HL-60 (cell line): ENCODE data around the gene ECSCR.
"Not testable (repeated sequence)": the region's sequence is repeated elsewhere in the genome, so short reads cannot be mapped to it uniquely, and the experiment has no call there.

Source experiments
- DNase-seq, 2 experiments: peaks; one replicate each; pipeline ENCODE4 v3.0.0-alpha.2; 2010 to 2020; ENCODE audit warnings: low read depth in 1 of 2, low spot score in 1 of 2
- H3K27ac ChIP-seq: fragments of 250-450 bp; sonication (Bioruptor Pico); replicated peaks from 2 replicates; pipeline ENCODE4 v1.5.1; 2020; ENCODE audit warnings: mild to moderate bottlenecking, moderate library complexity
- H3K27me3 ChIP-seq: fragments of 250-450 bp; sonication (Bioruptor Pico); 2 replicates; pipeline ENCODE4 v1.5.1; 2021; ENCODE audit warnings: mild to moderate bottlenecking, moderate library complexity; ENCODE audit not compliant: insufficient read depth, poor library complexity, severe bottlenecking
- H3K4me3 ChIP-seq: replicated peaks from 2 replicates; pipeline ENCODE4 v1.5.1; 2011; ENCODE audit warnings: mild to moderate bottlenecking, control low read depth, low read length; ENCODE audit not compliant: insufficient read depth
- GABPA ChIP-seq: IDR thresholded peaks from 2 replicates; pipeline ENCODE4 v1.6.1; 2012; ENCODE audit warnings: low read depth
- POLR2AphosphoS5 ChIP-seq: IDR thresholded peaks from 2 replicates; pipeline ENCODE4 v1.6.1; 2012; ENCODE audit warnings: low read depth
- SPI1 ChIP-seq: IDR thresholded peaks from 2 replicates; pipeline ENCODE4 v1.6.1; 2012; ENCODE audit warnings: low read depth, mild to moderate bottlenecking, borderline replicate concordance
- long read RNA-seq: library from polyadenylated mRNA; unstranded; transcript quantifications from one replicate; pipeline ENCODE4 v2.0.0, GENCODE V29; 2020
- TF ChIP-seq, protein P1 (sequence below): IDR thresholded peaks from one replicate; pipeline ENCODE4 v1.5.1; 2011; ENCODE audit warnings: low read length, control low read depth, inconsistent platforms; ENCODE audit not compliant: insufficient read depth
- TF ChIP-seq, protein P2 (sequence below): IDR thresholded peaks from 2 replicates; pipeline ENCODE4 v1.6.1; 2012; ENCODE audit warnings: low read depth; ENCODE audit not compliant: insufficient replicate concordance

The ECSCR gene, protein sequence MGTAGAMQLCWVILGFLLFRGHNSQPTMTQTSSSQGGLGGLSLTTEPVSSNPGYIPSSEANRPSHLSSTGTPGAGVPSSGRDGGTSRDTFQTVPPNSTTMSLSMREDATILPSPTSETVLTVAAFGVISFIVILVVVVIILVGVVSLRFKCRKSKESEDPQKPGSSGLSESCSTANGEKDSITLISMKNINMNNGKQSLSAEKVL
- long read RNA-seq: 0 reads

GRCh38 chr5:139462586-139463276 lies at the start of gene ECSCR:
Gene ECSCR (minus strand): TSS chr5:139462743. CDS start chr5:139462670, 73 bp downstream.
- H3K4me3 ChIP-seq: no peak within 1 kb of the TSS
- H3K27me3 ChIP-seq: no peaks in the 10 kb centered on the region
- TF ChIP-seq, protein P1, sequence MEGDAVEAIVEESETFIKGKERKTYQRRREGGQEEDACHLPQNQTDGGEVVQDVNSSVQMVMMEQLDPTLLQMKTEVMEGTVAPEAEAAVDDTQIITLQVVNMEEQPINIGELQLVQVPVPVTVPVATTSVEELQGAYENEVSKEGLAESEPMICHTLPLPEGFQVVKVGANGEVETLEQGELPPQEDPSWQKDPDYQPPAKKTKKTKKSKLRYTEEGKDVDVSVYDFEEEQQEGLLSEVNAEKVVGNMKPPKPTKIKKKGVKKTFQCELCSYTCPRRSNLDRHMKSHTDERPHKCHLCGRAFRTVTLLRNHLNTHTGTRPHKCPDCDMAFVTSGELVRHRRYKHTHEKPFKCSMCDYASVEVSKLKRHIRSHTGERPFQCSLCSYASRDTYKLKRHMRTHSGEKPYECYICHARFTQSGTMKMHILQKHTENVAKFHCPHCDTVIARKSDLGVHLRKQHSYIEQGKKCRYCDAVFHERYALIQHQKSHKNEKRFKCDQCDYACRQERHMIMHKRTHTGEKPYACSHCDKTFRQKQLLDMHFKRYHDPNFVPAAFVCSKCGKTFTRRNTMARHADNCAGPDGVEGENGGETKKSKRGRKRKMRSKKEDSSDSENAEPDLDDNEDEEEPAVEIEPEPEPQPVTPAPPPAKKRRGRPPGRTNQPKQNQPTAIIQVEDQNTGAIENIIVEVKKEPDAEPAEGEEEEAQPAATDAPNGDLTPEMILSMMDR: no peak
- TF ChIP-seq POLR2AphosphoS5 (no peak), SPI1 (no peak), GABPA (no peak)
- TF ChIP-seq, protein P2, sequence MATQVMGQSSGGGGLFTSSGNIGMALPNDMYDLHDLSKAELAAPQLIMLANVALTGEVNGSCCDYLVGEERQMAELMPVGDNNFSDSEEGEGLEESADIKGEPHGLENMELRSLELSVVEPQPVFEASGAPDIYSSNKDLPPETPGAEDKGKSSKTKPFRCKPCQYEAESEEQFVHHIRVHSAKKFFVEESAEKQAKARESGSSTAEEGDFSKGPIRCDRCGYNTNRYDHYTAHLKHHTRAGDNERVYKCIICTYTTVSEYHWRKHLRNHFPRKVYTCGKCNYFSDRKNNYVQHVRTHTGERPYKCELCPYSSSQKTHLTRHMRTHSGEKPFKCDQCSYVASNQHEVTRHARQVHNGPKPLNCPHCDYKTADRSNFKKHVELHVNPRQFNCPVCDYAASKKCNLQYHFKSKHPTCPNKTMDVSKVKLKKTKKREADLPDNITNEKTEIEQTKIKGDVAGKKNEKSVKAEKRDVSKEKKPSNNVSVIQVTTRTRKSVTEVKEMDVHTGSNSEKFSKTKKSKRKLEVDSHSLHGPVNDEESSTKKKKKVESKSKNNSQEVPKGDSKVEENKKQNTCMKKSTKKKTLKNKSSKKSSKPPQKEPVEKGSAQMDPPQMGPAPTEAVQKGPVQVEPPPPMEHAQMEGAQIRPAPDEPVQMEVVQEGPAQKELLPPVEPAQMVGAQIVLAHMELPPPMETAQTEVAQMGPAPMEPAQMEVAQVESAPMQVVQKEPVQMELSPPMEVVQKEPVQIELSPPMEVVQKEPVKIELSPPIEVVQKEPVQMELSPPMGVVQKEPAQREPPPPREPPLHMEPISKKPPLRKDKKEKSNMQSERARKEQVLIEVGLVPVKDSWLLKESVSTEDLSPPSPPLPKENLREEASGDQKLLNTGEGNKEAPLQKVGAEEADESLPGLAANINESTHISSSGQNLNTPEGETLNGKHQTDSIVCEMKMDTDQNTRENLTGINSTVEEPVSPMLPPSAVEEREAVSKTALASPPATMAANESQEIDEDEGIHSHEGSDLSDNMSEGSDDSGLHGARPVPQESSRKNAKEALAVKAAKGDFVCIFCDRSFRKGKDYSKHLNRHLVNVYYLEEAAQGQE: no peak
- H3K27ac ChIP-seq: no peak within 1 kb of the TSS
- no peak for DNase-seq

DNA sequence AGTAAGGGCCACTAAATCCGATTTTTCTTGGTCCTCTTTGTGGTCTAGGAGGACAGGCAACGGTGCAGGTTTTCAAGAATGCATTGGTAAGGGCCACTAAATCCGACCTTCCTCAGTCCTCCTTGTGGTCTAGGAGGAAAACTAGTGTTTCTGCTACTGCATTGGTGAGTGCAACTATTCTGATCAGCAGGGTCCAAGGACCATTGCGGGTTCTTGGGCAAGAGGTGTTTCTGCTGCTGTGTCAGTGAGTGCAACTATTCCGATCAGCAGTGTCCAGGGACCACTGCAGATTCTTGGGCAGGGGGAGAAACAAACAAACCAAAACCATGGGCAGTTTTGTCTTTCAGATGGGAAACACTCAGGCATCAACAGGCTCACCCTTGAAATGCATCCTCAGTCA lies 42.2 kb upstream of the ECSCR start:
- H3K27ac ChIP-seq, H3K4me3 ChIP-seq, H3K27me3 ChIP-seq, DNase-seq: not testable (repeated sequence)

GRCh38 chr5:139503879-139504278 lies 41.3 kb upstream of the ECSCR start:
- H3K27me3 ChIP-seq, DNase-seq, H3K27ac ChIP-seq, H3K4me3 ChIP-seq: not testable (repeated sequence)

DNA sequence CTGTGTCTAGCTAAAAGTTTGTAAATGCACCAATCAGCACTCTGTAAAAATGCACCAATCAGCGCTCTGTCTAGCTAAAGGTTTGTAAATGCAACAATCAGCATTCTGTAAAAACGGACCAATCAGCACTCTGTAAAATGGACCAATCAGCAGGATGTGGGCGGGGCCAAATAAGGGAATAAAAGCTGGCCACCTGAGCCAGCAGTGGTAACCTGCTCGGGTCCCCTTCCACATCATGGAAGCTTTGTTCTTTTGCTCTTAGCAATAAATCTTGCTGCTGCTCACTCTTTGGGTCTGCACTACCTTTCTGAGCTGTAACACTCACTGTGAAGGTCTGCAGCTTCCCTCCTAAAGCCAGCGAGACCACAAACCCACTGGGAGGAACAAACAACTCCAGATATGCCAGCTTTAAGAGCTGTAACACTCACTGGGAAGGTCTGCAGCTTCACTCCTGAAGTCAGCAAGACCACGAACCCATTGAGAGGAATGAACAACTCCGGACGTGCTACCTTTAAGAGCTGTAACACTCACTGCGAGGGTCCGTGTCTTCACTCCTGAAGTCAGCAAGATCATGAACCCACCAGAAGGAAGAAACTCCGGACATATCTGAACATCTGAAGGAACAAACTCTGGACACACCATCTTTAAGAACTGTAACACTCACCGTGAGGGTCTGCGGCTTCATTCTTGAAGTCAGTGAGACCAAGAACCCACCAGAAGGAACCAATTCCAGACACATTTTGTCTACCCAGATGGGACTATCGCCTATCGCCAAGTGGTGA lies 40.7 kb upstream of the ECSCR start:
- not testable (repeated sequence) for H3K4me3 ChIP-seq, H3K27me3 ChIP-seq, DNase-seq, H3K27ac ChIP-seq

- Histone ChIP-seq H3K27me3 (no peaks in the 10 kb centered on the region), H3K4me3 (no peak overlapping the region), H3K27ac (no peak overlapping the region)
- DNase-seq: no peak
- TF ChIP-seq POLR2AphosphoS5 (no peak), SPI1 (peak; percentile 63; the same call in 1 of the 2 replicates)
Observed at GRCh38 chr5:139501381-139501780, 38.8 kb upstream of the ECSCR start.

- Histone ChIP-seq H3K27me3 (no peaks in the 10 kb centered on the region), H3K27ac (no peak overlapping the region), H3K4me3 (no peak overlapping the region)
- peak in 1 of 2 experiments; percentile 9 for DNase-seq
- TF ChIP-seq SPI1 (peak; percentile 46; the same call in 1 of the 2 replicates), POLR2AphosphoS5 (no peak), GABPA (no peak)
- TF ChIP-seq, protein P1: no peak
- TF ChIP-seq, protein P2: no peak
Observed at GRCh38 chr5:139495638-139496435, 33.3 kb upstream of the ECSCR start.
